ENCODE measurements around the gene TMEM8B. TPM values are rescaled to one million over a fixed set of nuclear protein-coding genes. Genes with fewer than 3 reads are reported as not detected.

Gene TMEM8B
- total RNA-seq, 1 experiment from 2014 or later, result 7.2 TPM

DNA sequence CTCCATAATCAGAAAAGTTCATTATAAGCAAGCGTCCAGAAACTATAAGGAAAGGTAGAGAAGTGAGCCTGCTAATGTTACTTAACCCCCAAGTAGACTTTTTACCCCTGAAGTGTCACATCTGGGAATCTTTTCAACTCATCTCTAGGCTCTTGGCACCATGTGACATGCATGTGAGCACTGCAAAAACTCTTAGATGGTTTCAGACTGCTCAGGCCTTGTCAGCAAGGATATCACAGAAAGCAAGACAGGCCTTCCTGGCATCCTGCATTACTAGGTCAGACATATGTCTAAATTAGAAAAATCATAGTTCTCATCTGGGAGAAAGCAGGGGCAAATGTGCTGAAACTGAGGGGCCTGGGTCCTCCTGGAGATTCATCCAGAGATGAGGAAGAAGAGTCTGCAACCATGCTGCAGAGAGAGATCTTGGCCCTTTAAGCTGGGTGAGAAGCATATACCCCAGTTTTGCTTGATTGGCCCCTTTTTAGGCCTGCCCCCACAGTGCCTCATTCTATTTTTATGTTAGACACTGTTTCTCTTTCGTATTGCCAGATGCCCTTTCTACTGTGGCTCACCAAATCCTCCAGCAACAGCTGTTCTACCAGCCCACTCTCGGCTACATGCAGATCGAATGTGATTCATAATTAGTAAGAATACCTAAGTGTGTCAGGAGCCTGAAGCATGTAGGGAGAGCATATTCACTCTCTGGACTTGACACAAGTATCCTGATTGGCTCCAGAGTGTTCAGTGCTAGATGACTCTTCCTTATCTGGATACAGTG is 19.0 kb downstream of the TMEM8B start:
- DNase-seq (ENCODE audit: low read depth, low spot score) (no peak), ATAC-seq (no peak; the same call in 1 of the 2 replicates)
- H3K9me3 ChIP-seq (ENCODE audit: control insufficient read depth in 1 of 2, insufficient read depth in 1 of 2, low read depth in 1 of 2, low read length in 2 of 2), result no peaks in the 10 kb centered on the region
- H3K4me1 ChIP-seq (ENCODE audit: control insufficient read depth in 1 of 2, insufficient read depth in 2 of 2, low read length in 2 of 2), result peaks cover 0 to 13% of the 10 kb centered on the region in 2 experiments; a peak in 2 of 4 replicates
- ChIA-PET POLR2A (no interaction called here), CTCF (interaction anchor here (1.0 kb wide), 1 partner anchor 13 kb away, joined by 5 read pairs; no protein-coding TSS in a partner anchor), RAD21 (ENCODE audit: low non-redundant PET in 1 of 2, low total read pairs in 2 of 2, uncharacterized antibody in 2 of 2, unreplicated experiment in 2 of 2) (no interaction called here)
- no peak overlapping the region for H2AFZ ChIP-seq (ENCODE audit: low read depth, low read length, poor library complexity, severe bottlenecking)
- no peaks in the 10 kb centered on the region for H3K79me2 ChIP-seq (ENCODE audit: insufficient read depth, low read length)
- no peak overlapping the region for H3K27ac ChIP-seq (ENCODE audit: low read depth, low read length)
- H3K36me3 ChIP-seq (ENCODE audit: control insufficient read depth in 1 of 2, insufficient read depth in 2 of 2, low read length in 2 of 2), result no peaks in the 10 kb centered on the region
- H4K20me1 ChIP-seq (ENCODE audit: insufficient read depth), result no peaks in the 10 kb centered on the region
- no peaks in the 10 kb centered on the region for H3K27me3 ChIP-seq (ENCODE audit: insufficient read depth, low read length)
- no peak overlapping the region for H3K9ac ChIP-seq (ENCODE audit: low read length)
- no peak overlapping the region for H3K4me2 ChIP-seq (ENCODE audit: low read length)
- no peak for TF ChIP-seq FOSL1 (IDR thresholded peaks at IDR 0.05; ENCODE audit: low read depth)
- TF ChIP-seq JUND (IDR thresholded peaks at IDR 0.05), result no peak
- no peak for TF ChIP-seq TCF7L2 (IDR thresholded peaks at IDR 0.05; ENCODE audit: borderline replicate concordance, extremely low read depth, insufficient read depth, insufficient read length)
- no peak overlapping the region for H3K4me3 ChIP-seq (replicated peaks in 1 of 2; ENCODE audit: low read depth in 1 of 2, low read length in 2 of 2)
- intact Hi-C loops (cut with micrococcal nuclease), result no loop called here
- H3K9me2 ChIP-seq (ENCODE audit: insufficient read depth), result no peaks in the 10 kb centered on the region
- no TSS peak for BruUV-seq (replicated peaks)

DNA sequence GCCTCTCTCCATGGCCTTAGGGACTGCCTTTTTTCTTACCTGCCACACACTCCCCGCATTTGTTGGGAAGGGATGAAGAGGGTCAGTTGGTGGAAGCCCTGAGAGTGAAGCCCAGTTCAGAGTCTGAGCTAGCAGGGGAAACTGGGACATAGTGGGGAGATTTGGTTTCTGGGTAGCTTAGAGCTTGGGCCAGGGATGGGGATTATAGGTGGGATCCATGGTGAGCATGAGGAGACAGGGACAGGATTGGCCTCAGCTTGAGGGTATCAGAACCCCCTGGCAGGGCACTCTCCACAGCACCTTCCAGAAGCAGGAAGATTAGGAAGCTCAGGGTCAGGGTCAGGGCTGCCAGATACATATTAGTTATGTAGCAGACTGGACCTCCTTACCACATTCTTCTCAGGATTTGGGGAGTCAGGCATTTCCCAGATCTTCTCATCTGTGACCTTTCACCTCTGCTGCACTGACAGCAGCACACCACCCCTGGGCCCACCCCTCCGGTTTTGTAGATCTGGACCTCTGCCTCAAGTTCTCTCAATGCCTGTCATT is 23.3 kb downstream of the TMEM8B start:
- no peak overlapping the region for H3K9ac ChIP-seq (ENCODE audit: low read length)
- H3K4me1 ChIP-seq (ENCODE audit: control insufficient read depth in 1 of 2, insufficient read depth in 2 of 2, low read length in 2 of 2), result no peaks in the 10 kb centered on the region
- no peaks in the 10 kb centered on the region for H3K9me2 ChIP-seq (ENCODE audit: insufficient read depth)
- no peaks in the 10 kb centered on the region for H3K79me2 ChIP-seq (ENCODE audit: insufficient read depth, low read length)
- ChIA-PET CTCF (interaction anchor here (1.3 kb wide), 1 partner anchor 17 kb away, joined by 4 read pairs; no protein-coding TSS in a partner anchor), RAD21 (ENCODE audit: low non-redundant PET in 1 of 2, low total read pairs in 2 of 2, uncharacterized antibody in 2 of 2, unreplicated experiment in 2 of 2) (no interaction called here), POLR2A (no interaction called here)
- no peaks in the 10 kb centered on the region for H4K20me1 ChIP-seq (ENCODE audit: insufficient read depth)
- DNase-seq (ENCODE audit: low read depth, low spot score), result no peak
- no peak for ATAC-seq
- no peak overlapping the region for H3K27ac ChIP-seq (ENCODE audit: low read depth, low read length)
- no peaks in the 10 kb centered on the region for H3K9me3 ChIP-seq (ENCODE audit: control insufficient read depth in 1 of 2, insufficient read depth in 1 of 2, low read depth in 1 of 2, low read length in 2 of 2)
- H3K4me2 ChIP-seq (ENCODE audit: low read length), result no peak overlapping the region
- BruUV-seq (replicated peaks), result no TSS peak
- intact Hi-C loops (cut with micrococcal nuclease), result no loop called here
- H3K4me3 ChIP-seq (replicated peaks in 1 of 2; ENCODE audit: low read depth in 1 of 2, low read length in 2 of 2), result no peak overlapping the region
- no peak overlapping the region for H2AFZ ChIP-seq (ENCODE audit: low read depth, low read length, poor library complexity, severe bottlenecking)
- no peaks in the 10 kb centered on the region for H3K27me3 ChIP-seq (ENCODE audit: insufficient read depth, low read length)
- TF ChIP-seq ZNF274 (IDR thresholded peaks at IDR 0.05; ENCODE audit: low read depth, low read length) (no peak), POLR2AphosphoS5 (IDR thresholded peaks at IDR 0.05; ENCODE audit: low read depth, low read length) (no peak), EGR1 (IDR thresholded peaks at IDR 0.05; ENCODE audit: low read depth) (no peak), ZFX (IDR thresholded peaks at IDR 0.05) (no peak), JUND (IDR thresholded peaks at IDR 0.05) (no peak), SRF (IDR thresholded peaks at IDR 0.05; ENCODE audit: low read depth) (no peak), RAD21 (IDR thresholded peaks at IDR 0.05; ENCODE audit: low read depth) (no peak), SP1 (IDR thresholded peaks at IDR 0.05; ENCODE audit: low read depth) (no peak)
- TF ChIP-seq, protein P1, sequence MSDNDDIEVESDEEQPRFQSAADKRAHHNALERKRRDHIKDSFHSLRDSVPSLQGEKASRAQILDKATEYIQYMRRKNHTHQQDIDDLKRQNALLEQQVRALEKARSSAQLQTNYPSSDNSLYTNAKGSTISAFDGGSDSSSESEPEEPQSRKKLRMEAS (IDR thresholded peaks at IDR 0.05), result no peak
- no peaks in the 10 kb centered on the region for H3K36me3 ChIP-seq (ENCODE audit: control insufficient read depth in 1 of 2, insufficient read depth in 2 of 2, low read length in 2 of 2)
